Measurements from ENCODE around the gene ADGRB3. TPM values are rescaled to one million over a fixed set of nuclear protein-coding genes. Genes with fewer than 3 reads are reported as not detected.
A peak's percentile ranks its signal among the peaks of the same experiment; 100 is the strongest.

Gene ADGRB3
- polyA plus RNA-seq, 1 experiment, result 0.12 TPM

GRCh38 chr6:69090132-69090531 lies 455.1 kb downstream of the ADGRB3 start:
- Histone ChIP-seq H3K27me3 (ENCODE audit: control insufficient read depth, insufficient read depth, low read length) (no peaks in the 10 kb centered on the region), H3K36me3 (ENCODE audit: control insufficient read depth, insufficient read depth, low read length) (no peaks in the 10 kb centered on the region), H3K4me3 (ENCODE audit: low read depth, low read length) (no peak overlapping the region)
- peak; percentile 86 for DNase-seq (ENCODE audit: low read depth)
- ChIA-PET POLR2A (no interaction called here), CTCF (interaction anchor here (1.2 kb wide), 1 partner anchor 13 kb away, joined by 3 read pairs; no protein-coding TSS in a partner anchor)
- TF ChIP-seq CTCF (IDR thresholded peaks at IDR 0.05; ENCODE audit: insufficient read depth, low read depth, low read length), result no peak

- H3K36me3 ChIP-seq (ENCODE audit: control insufficient read depth, insufficient read depth, low read length), result no peaks in the 10 kb centered on the region
- H3K4me3 ChIP-seq (ENCODE audit: low read depth, low read length), result no peak overlapping the region
- ChIA-PET CTCF (interaction anchor here (1.2 kb wide), 1 partner anchor 9 kb away, joined by 4 read pairs; no protein-coding TSS in a partner anchor), POLR2A (interaction anchor here (0.6 kb wide), 1 partner anchor 21 kb away, joined by 3 read pairs; no protein-coding TSS in a partner anchor)
- H3K27me3 ChIP-seq (ENCODE audit: control insufficient read depth, insufficient read depth, low read length), result no peaks in the 10 kb centered on the region
- no peak for DNase-seq (ENCODE audit: low read depth)
- no peak for TF ChIP-seq CTCF (IDR thresholded peaks at IDR 0.05; ENCODE audit: insufficient read depth, low read depth, low read length)
Measured at GRCh38 chr6:69096681-69097080, 461.6 kb downstream of the ADGRB3 start.

GRCh38 chr6:69097948-69098347 lies 462.9 kb downstream of the ADGRB3 start:
- Histone ChIP-seq H3K36me3 (ENCODE audit: control insufficient read depth, insufficient read depth, low read length) (no peaks in the 10 kb centered on the region), H3K4me3 (ENCODE audit: low read depth, low read length) (no peak overlapping the region), H3K27me3 (ENCODE audit: control insufficient read depth, insufficient read depth, low read length) (no peaks in the 10 kb centered on the region)
- ChIA-PET CTCF (interaction anchor here (0.9 kb wide), 1 partner anchor 130 kb away, joined by 3 read pairs; no protein-coding TSS in a partner anchor), POLR2A (no interaction called here)
- no peak for DNase-seq (ENCODE audit: low read depth)
- TF ChIP-seq CTCF (IDR thresholded peaks at IDR 0.05; ENCODE audit: insufficient read depth, low read depth, low read length), result no peak

- ChIA-PET POLR2A (no interaction called here), CTCF (no interaction called here)
- no peak overlapping the region for H3K4me3 ChIP-seq (ENCODE audit: low read depth, low read length)
- no peaks in the 10 kb centered on the region for H3K36me3 ChIP-seq (ENCODE audit: control insufficient read depth, insufficient read depth, low read length)
- no peak for DNase-seq (ENCODE audit: low read depth)
- no peaks in the 10 kb centered on the region for H3K27me3 ChIP-seq (ENCODE audit: control insufficient read depth, insufficient read depth, low read length)
- no peak for TF ChIP-seq CTCF (IDR thresholded peaks at IDR 0.05; ENCODE audit: insufficient read depth, low read depth, low read length)
Measured at GRCh38 chr6:69098910-69099309, 463.8 kb downstream of the ADGRB3 start.

GRCh38 chr6:69100772-69101171 lies 465.7 kb downstream of the ADGRB3 start:
- POLR2A ChIA-PET, result no interaction called here
- Histone ChIP-seq H3K36me3 (ENCODE audit: control insufficient read depth, insufficient read depth, low read length) (no peaks in the 10 kb centered on the region), H3K27me3 (ENCODE audit: control insufficient read depth, insufficient read depth, low read length) (no peaks in the 10 kb centered on the region), H3K4me3 (ENCODE audit: low read depth, low read length) (no peak overlapping the region)
- no peak for DNase-seq (ENCODE audit: low read depth)
- CTCF ChIA-PET, result no interaction called here
- no peak for TF ChIP-seq CTCF (IDR thresholded peaks at IDR 0.05; ENCODE audit: insufficient read depth, low read depth, low read length)
